Choroid plexus epithelial cell (primary cell): ENCODE results near the gene SSX2IP.
A peak's percentile ranks its signal among the peaks of the same experiment; 100 is the strongest.

ENCODE experiments used
- DNase-seq: peaks from one replicate; pipeline ENCODE4 v3.0.0-alpha.2; 2010; ENCODE audit warnings: low read depth
- H3K4me3 ChIP-seq: 2 replicates; pipeline ENCODE4 v1.5.1; 2011; ENCODE audit warnings: low read depth, mild to moderate bottlenecking, control low read depth, low read length, moderate library complexity
- TF ChIP-seq, protein P1 (sequence below): conservative IDR thresholded peaks from 2 replicates; pipeline ENCODE4 v1.5.1; 2011; ENCODE audit warnings: low read depth, mild to moderate bottlenecking, control low read depth, inconsistent platforms, low read length, moderate library complexity

SSX2IP gene

GRCh38 chr1:84700070-84700469, 9.8 kb upstream of the SSX2IP start:
- TF ChIP-seq, protein P1, sequence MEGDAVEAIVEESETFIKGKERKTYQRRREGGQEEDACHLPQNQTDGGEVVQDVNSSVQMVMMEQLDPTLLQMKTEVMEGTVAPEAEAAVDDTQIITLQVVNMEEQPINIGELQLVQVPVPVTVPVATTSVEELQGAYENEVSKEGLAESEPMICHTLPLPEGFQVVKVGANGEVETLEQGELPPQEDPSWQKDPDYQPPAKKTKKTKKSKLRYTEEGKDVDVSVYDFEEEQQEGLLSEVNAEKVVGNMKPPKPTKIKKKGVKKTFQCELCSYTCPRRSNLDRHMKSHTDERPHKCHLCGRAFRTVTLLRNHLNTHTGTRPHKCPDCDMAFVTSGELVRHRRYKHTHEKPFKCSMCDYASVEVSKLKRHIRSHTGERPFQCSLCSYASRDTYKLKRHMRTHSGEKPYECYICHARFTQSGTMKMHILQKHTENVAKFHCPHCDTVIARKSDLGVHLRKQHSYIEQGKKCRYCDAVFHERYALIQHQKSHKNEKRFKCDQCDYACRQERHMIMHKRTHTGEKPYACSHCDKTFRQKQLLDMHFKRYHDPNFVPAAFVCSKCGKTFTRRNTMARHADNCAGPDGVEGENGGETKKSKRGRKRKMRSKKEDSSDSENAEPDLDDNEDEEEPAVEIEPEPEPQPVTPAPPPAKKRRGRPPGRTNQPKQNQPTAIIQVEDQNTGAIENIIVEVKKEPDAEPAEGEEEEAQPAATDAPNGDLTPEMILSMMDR, result no peak
- H3K4me3 ChIP-seq, result no peak overlapping the region
- no peak for DNase-seq

DNA sequence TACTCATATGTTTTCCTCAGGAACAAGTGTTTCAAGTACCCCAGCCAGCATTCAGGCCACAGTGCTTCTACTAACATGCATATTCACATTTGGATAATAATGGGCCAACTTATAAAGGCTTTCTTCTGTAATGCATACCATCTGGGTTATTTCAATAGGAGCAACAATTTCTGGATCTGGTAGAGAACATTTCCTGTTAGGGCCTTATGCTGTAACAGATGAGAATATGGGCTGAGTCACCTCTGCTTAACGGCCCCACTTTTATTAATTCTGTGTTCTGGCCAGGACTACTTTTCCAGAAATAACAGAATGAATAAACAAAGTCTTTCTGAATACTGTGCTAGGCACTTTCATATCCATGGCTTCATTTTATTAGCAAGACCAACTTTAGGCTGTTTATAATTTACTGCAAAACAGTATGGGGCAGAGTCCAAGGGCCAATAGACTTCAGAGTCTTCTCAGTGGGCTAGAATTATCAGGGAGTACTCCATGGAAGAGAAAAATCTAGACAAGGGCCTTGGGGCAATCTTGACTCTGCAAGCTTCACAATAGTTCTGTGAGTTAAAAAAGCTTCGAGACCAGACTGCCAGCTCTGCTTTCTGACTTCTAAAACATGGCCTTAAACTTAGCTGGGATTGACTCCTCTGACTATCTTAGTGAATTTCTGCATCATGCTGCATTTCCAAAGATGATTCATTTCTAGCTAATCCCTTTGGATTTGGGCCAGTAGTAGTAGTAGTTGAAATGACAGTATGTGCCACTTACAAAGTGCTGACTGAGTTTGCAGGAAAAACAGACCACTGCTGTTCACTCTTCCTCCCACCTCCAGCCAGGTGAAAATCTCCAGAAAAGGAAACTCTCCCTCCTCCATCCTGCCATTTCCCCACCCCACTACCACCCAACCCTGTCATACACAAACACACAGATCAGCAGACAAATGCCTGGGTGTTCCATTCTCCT, 8.2 kb upstream of the SSX2IP start:
- TF ChIP-seq, protein P1, result no peak
- no peak overlapping the region for H3K4me3 ChIP-seq
- peak; percentile 82 for DNase-seq

DNA sequence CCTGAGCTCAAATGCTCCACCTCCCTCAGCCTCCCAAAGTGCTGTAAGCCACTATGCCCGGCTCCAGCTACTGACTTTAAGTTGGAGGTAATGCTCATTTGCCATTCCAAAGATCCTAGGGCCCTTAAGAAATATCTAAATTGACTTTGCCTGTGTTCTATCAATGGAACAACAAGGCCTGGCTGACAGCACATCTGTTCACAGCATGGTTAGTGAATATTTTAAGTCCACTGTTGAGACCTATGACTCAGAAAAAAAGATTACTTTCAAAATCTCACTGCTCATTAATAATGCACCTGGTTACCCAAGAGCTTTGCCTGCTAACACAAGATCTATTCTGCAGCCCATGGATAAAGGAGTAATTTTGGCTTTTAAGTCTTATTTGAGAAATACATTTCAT, 3.5 kb upstream of the SSX2IP start:
- TF ChIP-seq, protein P1, result no peak
- no peak for DNase-seq
- no peak overlapping the region for H3K4me3 ChIP-seq

DNA sequence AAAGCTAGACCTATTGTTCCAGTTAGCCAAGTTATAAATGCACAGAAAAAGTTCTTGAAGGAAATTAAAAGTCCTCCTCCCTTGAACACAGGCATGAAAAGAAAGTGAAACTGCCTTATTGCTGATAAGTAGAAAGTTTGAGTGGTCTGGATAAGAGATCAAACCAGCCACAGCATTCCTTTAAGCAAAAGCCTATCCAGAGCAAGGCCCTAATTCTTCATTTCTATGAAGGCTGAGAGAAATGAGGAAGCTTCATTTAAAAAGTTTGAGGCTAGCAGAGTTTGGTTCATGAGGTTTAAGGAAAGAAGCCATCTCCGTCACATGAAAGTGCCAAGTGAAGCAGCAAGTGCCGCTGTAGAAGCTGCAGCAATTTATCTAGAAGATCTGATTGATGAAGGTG, 2.7 kb upstream of the SSX2IP start:
- TF ChIP-seq, protein P1, result no peak
- no peak overlapping the region for H3K4me3 ChIP-seq
- no peak for DNase-seq

- TF ChIP-seq, protein P1, result no peak
- H3K4me3 ChIP-seq, result no peak overlapping the region
- no peak for DNase-seq
These were observed 2.1 kb upstream of the SSX2IP start for GRCh38 chr1:84692391-84692790.

GRCh38 chr1:84691122-84691783, 992 bp upstream of the SSX2IP start:
- TF ChIP-seq, protein P1, result no peak
- peak overlapping the region; percentile 75 for H3K4me3 ChIP-seq

More at GRCh38 chr1:84691122-84691783, 992 bp upstream of the SSX2IP start:
- DNase-seq, result no peak
